ENCODE results near the gene TTF2.

The TTF2 gene

GRCh38 chr1:117059334-117059677 lies 820 bp upstream of the TTF2 start:
- Mint-ChIP-seq H3K36me3 (ENCODE audit: low read depth) (peaks cover 15% of the 10 kb centered on the region), H3K4me3 (no peak overlapping the region), H3K27ac (no peak overlapping the region), H3K27me3 (no peaks in the 10 kb centered on the region), H3K9me3 (no peaks in the 10 kb centered on the region), H3K4me1 (ENCODE audit: low read depth) (peaks cover 15% of the 10 kb centered on the region)
- intact Hi-C loops (cut with micrococcal nuclease): loop anchor here (5.0 kb wide), 1 partner anchor 487 kb away; the partner anchor contains the start of gene CD58

DNA sequence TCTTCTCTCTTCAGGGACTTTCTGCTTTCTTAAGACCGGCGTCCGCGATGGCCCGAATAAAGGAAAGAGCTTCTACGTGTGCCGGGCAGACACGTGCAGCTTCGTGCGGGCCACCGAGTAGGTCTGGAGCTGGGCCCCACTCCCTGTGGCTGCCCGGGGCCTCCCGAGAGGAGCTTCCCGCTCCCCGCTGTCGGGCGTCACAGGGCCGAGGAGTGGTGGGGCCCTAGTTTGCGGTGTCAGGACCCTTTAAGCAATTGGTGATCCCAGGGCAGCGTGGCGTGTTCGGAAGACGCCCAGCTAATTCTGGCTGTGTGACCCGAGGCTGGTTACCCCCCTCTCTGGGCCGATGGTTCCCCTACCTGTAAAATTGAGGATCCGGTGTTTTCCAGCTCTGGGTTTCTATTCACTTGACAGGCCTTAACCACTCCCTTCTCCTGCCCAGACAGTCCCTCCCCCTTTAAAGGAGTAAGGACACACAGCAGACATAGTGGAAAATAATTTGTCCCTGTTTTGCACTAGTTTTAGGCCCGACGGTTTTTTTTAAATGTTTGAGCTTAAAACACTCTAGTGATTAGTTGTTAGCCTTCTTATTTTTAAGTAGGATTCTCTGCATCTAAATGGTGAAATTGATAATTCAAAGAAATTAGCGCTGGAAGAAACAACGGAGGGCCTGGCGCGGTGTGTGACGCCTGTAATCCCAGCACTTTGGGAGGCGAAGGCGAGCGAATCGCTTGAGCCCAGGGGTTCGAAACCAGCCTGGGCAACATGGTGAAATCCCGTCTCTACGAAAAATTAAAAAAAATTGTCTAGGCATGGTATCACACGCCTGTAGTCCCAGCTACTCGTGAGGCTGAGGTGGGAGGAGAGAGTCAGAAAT lies 553 bp downstream of the TTF2 start:
- no peak overlapping the region for H3K4me3 Mint-ChIP-seq
- intact Hi-C loops (cut with micrococcal nuclease): no loop called here
- no peaks in the 10 kb centered on the region for H3K27me3 Mint-ChIP-seq
- H3K9me3 Mint-ChIP-seq: no peaks in the 10 kb centered on the region
- peaks cover 15% of the 10 kb centered on the region for H3K4me1 Mint-ChIP-seq (ENCODE audit: low read depth)
- H3K36me3 Mint-ChIP-seq (ENCODE audit: low read depth): peaks cover 24% of the 10 kb centered on the region
- H3K27ac Mint-ChIP-seq: no peak overlapping the region

GRCh38 chr1:117061986-117062415 lies 1.9 kb downstream of the TTF2 start:
- intact Hi-C loops (cut with micrococcal nuclease): loop anchor here (2.0 kb wide), 1 partner anchor 59 kb away; the partner anchor contains the start of gene TRIM45
- H3K27ac Mint-ChIP-seq: no peak overlapping the region
- no peak overlapping the region for H3K4me3 Mint-ChIP-seq
- no peaks in the 10 kb centered on the region for H3K9me3 Mint-ChIP-seq
- peaks cover 15% of the 10 kb centered on the region for H3K4me1 Mint-ChIP-seq (ENCODE audit: low read depth)
- no peaks in the 10 kb centered on the region for H3K27me3 Mint-ChIP-seq
- H3K36me3 Mint-ChIP-seq (ENCODE audit: low read depth): peaks cover 36% of the 10 kb centered on the region

DNA sequence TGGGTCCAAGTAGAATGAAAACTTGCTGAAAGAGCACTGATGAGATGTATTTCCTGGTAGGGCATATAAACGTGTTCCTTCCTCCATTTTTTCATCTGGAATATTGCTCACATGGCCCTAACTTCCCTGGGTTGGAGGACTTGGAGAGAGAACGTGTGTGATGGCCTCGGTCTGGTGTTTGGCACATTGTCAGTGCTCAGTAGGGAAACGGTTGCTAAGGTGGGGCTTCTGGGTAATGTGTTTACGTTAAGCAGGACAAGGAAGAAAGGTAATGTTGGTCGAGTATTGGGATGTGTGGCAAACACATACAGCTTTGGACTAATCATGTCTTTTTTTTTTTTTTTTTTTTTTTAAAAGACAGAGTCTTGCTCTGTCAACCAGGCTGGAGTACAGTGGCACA lies 6.2 kb downstream of the TTF2 start:
- intact Hi-C loops (cut with micrococcal nuclease): loop anchor here (5.0 kb wide), 2 partner anchors 216 to 691 kb away; no protein-coding TSS in a partner anchor
- H3K36me3 Mint-ChIP-seq (ENCODE audit: low read depth): peaks cover 42% of the 10 kb centered on the region

GRCh38 chr1:117067533-117068370 lies 7.6 kb downstream of the TTF2 start:
- intact Hi-C loops (cut with micrococcal nuclease): loop anchor here (1.0 to 5.0 kb wide), 3 partner anchors 61 to 690 kb away; no protein-coding TSS in a partner anchor
- H3K36me3 Mint-ChIP-seq (ENCODE audit: low read depth): peaks cover 39% of the 10 kb centered on the region
- H3K27ac Mint-ChIP-seq: no peak overlapping the region
- H3K9me3 Mint-ChIP-seq: no peaks in the 10 kb centered on the region
- peaks cover 14% of the 10 kb centered on the region for H3K4me1 Mint-ChIP-seq (ENCODE audit: low read depth)
- no peaks in the 10 kb centered on the region for H3K27me3 Mint-ChIP-seq
- H3K4me3 Mint-ChIP-seq: no peak overlapping the region

More for the DNA sequence above, 6.2 kb downstream of the TTF2 start:
- H3K27ac Mint-ChIP-seq: no peak overlapping the region
- H3K4me3 Mint-ChIP-seq: no peak overlapping the region
- H3K4me1 Mint-ChIP-seq (ENCODE audit: low read depth): peaks cover 22% of the 10 kb centered on the region
- no peaks in the 10 kb centered on the region for H3K27me3 Mint-ChIP-seq
- H3K9me3 Mint-ChIP-seq: no peaks in the 10 kb centered on the region

DNA sequence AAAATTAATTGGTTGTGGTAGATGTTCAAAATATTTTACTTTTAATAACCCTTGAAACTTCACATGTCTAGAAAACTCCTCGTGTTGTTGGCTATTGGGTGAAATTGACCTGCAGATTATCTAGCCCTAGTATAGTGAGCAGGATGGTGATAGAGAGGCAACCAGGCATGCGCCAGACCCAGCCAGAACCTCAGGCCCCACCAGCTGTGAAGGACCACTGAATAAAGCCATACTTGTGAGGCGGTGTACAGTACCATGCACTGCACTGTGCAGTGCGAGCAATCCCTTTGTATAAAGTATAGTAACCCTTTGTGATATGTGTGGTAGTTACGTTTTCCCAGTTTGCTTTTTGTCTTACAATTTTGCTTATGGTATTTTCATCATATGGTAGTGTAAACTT lies 8.5 kb downstream of the TTF2 start:
- Mint-ChIP-seq H3K4me1 (ENCODE audit: low read depth) (peaks cover 14% of the 10 kb centered on the region), H3K9me3 (no peaks in the 10 kb centered on the region), H3K27ac (no peak overlapping the region), H3K27me3 (no peaks in the 10 kb centered on the region), H3K4me3 (no peak overlapping the region), H3K36me3 (ENCODE audit: low read depth) (peaks cover 34% of the 10 kb centered on the region)
- intact Hi-C loops (cut with micrococcal nuclease): loop anchor here (1.0 to 5.0 kb wide), 3 partner anchors 60 to 689 kb away; no protein-coding TSS in a partner anchor

DNA sequence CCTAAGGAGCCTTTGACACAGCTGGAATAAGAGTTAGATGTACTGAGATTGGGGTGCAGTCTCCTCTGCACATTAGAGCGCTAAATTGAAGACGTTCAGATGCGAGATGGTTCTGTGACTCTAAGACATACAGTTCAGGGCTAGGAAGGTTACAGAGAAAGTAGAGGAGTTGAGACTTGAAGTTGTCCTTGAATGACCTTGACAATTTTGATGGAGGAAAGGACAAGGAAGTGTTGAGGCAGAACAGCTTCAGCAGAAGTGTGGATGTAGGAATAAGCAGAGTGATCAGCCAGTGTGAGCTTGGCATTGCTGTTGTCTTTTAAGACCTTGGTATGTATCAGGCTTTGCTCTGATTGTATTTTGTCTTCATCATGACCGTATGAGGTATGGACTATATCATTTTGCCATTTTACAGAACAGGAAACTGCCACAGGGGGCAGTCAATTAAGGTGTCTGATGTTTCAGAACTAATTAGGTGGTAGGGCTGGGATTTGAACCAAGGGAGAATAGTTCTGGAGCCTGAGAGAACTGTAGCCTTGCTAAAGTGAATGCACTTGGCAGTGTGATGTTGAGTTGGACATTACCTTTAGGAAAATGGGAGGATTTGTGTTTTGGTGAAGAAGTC lies 9.2 kb downstream of the TTF2 start:
- intact Hi-C loops (cut with micrococcal nuclease): loop anchor here (5.0 kb wide), 2 partner anchors 213 to 688 kb away; no protein-coding TSS in a partner anchor
- Mint-ChIP-seq H3K4me1 (ENCODE audit: low read depth) (peaks cover 14% of the 10 kb centered on the region), H3K4me3 (no peak overlapping the region), H3K9me3 (no peaks in the 10 kb centered on the region), H3K27ac (no peak overlapping the region), H3K27me3 (no peaks in the 10 kb centered on the region), H3K36me3 (ENCODE audit: low read depth) (peaks cover 28% of the 10 kb centered on the region)

DNA sequence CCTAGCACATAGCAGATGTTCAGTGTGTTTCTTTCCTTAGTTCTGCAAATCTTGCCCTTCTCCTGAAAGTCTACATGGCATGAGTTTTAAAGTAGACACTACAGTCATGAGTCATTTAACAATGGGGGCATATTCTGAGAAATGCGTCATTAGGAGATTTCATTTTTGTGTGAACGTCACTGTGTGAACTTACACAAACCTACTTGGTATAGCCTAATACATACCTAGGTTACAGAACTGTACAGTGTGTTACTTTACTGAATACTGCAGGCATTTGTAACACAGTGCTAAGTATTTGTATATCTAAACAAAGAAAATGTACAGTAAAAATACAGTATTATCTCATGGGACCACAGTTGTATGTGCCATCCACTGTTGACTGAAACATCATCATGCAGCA lies 10.0 kb downstream of the TTF2 start:
- Mint-ChIP-seq H3K27ac (no peak overlapping the region), H3K36me3 (ENCODE audit: low read depth) (peaks cover 33% of the 10 kb centered on the region), H3K27me3 (no peaks in the 10 kb centered on the region), H3K4me1 (ENCODE audit: low read depth) (peaks cover 14% of the 10 kb centered on the region), H3K9me3 (no peaks in the 10 kb centered on the region), H3K4me3 (no peak overlapping the region)
- intact Hi-C loops (cut with micrococcal nuclease): no loop called here

DNA sequence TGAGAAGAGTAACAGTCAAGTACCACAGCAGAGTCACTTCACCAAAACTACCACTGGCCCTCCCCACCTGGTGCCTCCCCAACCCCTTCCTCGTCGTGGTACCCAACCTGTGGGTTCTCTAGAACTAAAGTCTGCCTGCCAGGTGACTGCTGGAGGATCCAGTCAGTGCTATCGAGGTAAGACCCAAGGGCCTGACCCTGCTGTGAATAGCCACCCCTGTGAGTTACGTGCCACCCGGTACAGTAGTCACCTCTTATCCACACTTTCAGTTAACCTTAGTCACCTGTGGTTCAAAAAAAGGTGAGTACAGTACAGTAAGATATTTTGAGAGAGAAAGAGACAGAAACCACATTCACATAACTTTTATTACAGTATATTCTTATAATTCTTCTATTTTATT lies 16.5 kb downstream of the TTF2 start:
- no peaks in the 10 kb centered on the region for H3K27me3 Mint-ChIP-seq
- no peak overlapping the region for H3K27ac Mint-ChIP-seq
- no peak overlapping the region for H3K4me3 Mint-ChIP-seq
- H3K4me1 Mint-ChIP-seq (ENCODE audit: low read depth): no peaks in the 10 kb centered on the region
- no peaks in the 10 kb centered on the region for H3K9me3 Mint-ChIP-seq
- H3K36me3 Mint-ChIP-seq (ENCODE audit: low read depth): peaks cover 73% of the 10 kb centered on the region
- intact Hi-C loops (cut with micrococcal nuclease): no loop called here

- no peaks in the 10 kb centered on the region for H3K27me3 Mint-ChIP-seq
- intact Hi-C loops (cut with micrococcal nuclease): no loop called here
- no peaks in the 10 kb centered on the region for H3K4me1 Mint-ChIP-seq (ENCODE audit: low read depth)
- no peak overlapping the region for H3K4me3 Mint-ChIP-seq
- H3K9me3 Mint-ChIP-seq: no peaks in the 10 kb centered on the region
- no peak overlapping the region for H3K27ac Mint-ChIP-seq
- peaks cover 79% of the 10 kb centered on the region for H3K36me3 Mint-ChIP-seq (ENCODE audit: low read depth)
These were observed 17.1 kb downstream of the TTF2 start for GRCh38 chr1:117077267-117077666.

- no peaks in the 10 kb centered on the region for H3K9me3 Mint-ChIP-seq
These were observed 19.6 kb downstream of the TTF2 start for GRCh38 chr1:117079737-117080136.

GRCh38 chr1:117084231-117084630 lies 24.1 kb downstream of the TTF2 start:
- intact Hi-C loops (cut with micrococcal nuclease): no loop called here
- Mint-ChIP-seq H3K4me3 (no peak overlapping the region), H3K4me1 (ENCODE audit: low read depth) (no peaks in the 10 kb centered on the region), H3K9me3 (no peaks in the 10 kb centered on the region), H3K27me3 (no peaks in the 10 kb centered on the region), H3K36me3 (ENCODE audit: low read depth) (peaks cover 68% of the 10 kb centered on the region), H3K27ac (no peak overlapping the region)

More at GRCh38 chr1:117079737-117080136, 19.6 kb downstream of the TTF2 start:
- Mint-ChIP-seq H3K4me1 (ENCODE audit: low read depth) (no peaks in the 10 kb centered on the region), H3K4me3 (no peak overlapping the region), H3K27ac (no peak overlapping the region), H3K36me3 (ENCODE audit: low read depth) (peaks cover 87% of the 10 kb centered on the region), H3K27me3 (no peaks in the 10 kb centered on the region)
- intact Hi-C loops (cut with micrococcal nuclease): no loop called here

DNA sequence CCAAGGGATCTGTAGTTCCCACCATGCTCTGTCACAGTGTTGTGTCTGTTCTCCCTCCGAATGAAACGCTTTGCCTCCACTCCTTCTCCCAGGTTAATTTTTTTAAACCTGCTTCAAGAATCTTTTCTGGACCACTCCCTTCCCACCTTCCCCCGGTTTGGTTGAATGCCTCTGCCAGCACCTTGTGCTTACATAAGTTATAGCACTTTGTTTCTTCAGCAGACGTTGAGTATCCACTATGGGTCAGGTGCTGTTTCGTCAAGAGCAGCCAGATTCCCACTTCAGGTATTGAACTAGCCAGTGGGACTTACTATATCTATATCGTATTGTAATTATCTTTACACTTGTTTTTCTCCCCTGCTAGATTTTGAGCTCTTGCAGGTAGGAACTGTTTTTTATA lies 27.6 kb downstream of the TTF2 start:
- no peak overlapping the region for H3K4me3 Mint-ChIP-seq
- H3K9me3 Mint-ChIP-seq: no peaks in the 10 kb centered on the region
- no peak overlapping the region for H3K27ac Mint-ChIP-seq
- H3K27me3 Mint-ChIP-seq: no peaks in the 10 kb centered on the region
- intact Hi-C loops (cut with micrococcal nuclease): no loop called here
- peaks cover 69% of the 10 kb centered on the region for H3K36me3 Mint-ChIP-seq (ENCODE audit: low read depth)
- H3K4me1 Mint-ChIP-seq (ENCODE audit: low read depth): no peaks in the 10 kb centered on the region

Measured in dendritic cell treated with granulocyte-macrophage colony-stimulating factor and Interleukin-4, amounts not matched to agents 40 ng/mL and 50 ng/mL, for 4 days (primary cell).